Psoas muscle (tissue), 8 donors: ENCODE measurements around the gene QKI. TPM values are rescaled to one million over a fixed set of nuclear protein-coding genes. Genes with fewer than 3 reads are reported as not detected.

Source experiments
- ATAC-seq, 4 donors: fragments of 200-7000 bp; cut with Tn5 transposase; one replicate each; pipeline ENCODE4 v1.9.1; 2020; ENCODE audit warnings: moderate library complexity in 3 of 4, mild to moderate bottlenecking in 2 of 4
- DNase-seq, 2 donors: peaks; one replicate each; pipeline ENCODE4 v3.0.0-alpha.2; 2020
- H3K27ac ChIP-seq: fragments of 200-600 bp; one replicate; pipeline ENCODE4 v1.8.0; 2022
- H3K27me3 ChIP-seq, 3 donors: fragments of 200-600 bp in 1 of 3; one replicate each; pipeline versions ENCODE4 v1.6.1 to v1.8.0; 2013 to 2022; ENCODE audit warnings: low read length in 2 of 3, mild to moderate bottlenecking in 2 of 3, moderate library complexity in 1 of 3; ENCODE audit not compliant: insufficient read depth in 3 of 3
- H3K36me3 ChIP-seq, 2 donors: fragments of 200-600 bp in 1 of 2; one replicate each; pipeline versions ENCODE4 v1.6.1 to v1.8.0; 2013 to 2022; ENCODE audit warnings: low read depth in 1 of 2, mild to moderate bottlenecking in 1 of 2, moderate library complexity in 1 of 2; ENCODE audit not compliant: insufficient read depth in 1 of 2
- H3K4me1 ChIP-seq: fragments of 200-600 bp; one replicate; pipeline ENCODE4 v1.8.0; 2022
- H3K4me3 ChIP-seq: fragments of 200-600 bp; one replicate; pipeline ENCODE4 v1.8.0; 2022; ENCODE audit warnings: mild to moderate bottlenecking
- H3K9me3 ChIP-seq: fragments of 200-600 bp; one replicate; pipeline ENCODE4 v1.8.0; 2022
- CTCF ChIP-seq: fragments of 200-600 bp; IDR thresholded peaks from one replicate; pipeline ENCODE4 v1.8.0; 2022; ENCODE audit warnings: antibody characterized with exemption
- WGBS, 3 donors: extraction: QIAGEN DNeasy Blood & Tissue Kit; methylation state at CpG; one replicate each; pipeline versions ENCODE4 v1.1.6 to v1.1.7; 2013; 5-methylcytosine and 5-hydroxymethylcytosine counted together
- intact Hi-C, 2 donors: fragments of 100-400 bp; cut with DNase I; formaldehyde crosslinking; loops; one replicate each; pipeline versions ENCODE4 v1.11.0 to v1.14.2; 2022
- polyA plus RNA-seq, 3 donors: library from polyadenylated mRNA; stranded (reverse); fragments of 200-250 nt; gene quantifications; one replicate each; pipeline ENCODE4 v1.2.3, GENCODE V29; 2013
- total RNA-seq, 4 donors: library from RNA; stranded (reverse); fragmentation: NEBNext Ultra II Directional in 2 of 4; extraction: Animal tissue kit (Norgen Biotek cat#: 25700) in 2 of 4; gene quantifications; one replicate each; pipeline versions ENCODE4 v1.2.1 to v1.2.4, GENCODE V29; 2021 to 2023
- donor health status: healthy with polysubstance abuse.
- donor health status: DM: no; HTN: no; CAD: no; lungs with moderate emphysema.
- donor health status: Bipolar disorder and iron deficiency.
- donor health status: healthy.
- donor health status: DM: yes; HTN: yes; CAD: no.
- donor health status: DM: no; HTN: no; CAD: no.
- donor health status: DM: no; HTN: no; CAD: no.
- donor health status: DM: yes; HTN: yes; CAD: no.

Gene QKI
- total and polyA plus RNA-seq, 7 donors = 62.0 to 421 (median 275) TPM

- H3K27ac ChIP-seq = peak overlapping the region; percentile 81
- peak in 1 of 4 donors; percentile 40 for ATAC-seq
These were observed 111.4 kb downstream of the QKI start for GRCh38 chr6:163525926-163526325.

GRCh38 chr6:163526346-163526745 lies 111.8 kb downstream of the QKI start:
- no peaks in the 10 kb centered on the region for H3K9me3 ChIP-seq
- peaks cover 91% of the 10 kb centered on the region for H3K4me1 ChIP-seq

More at GRCh38 chr6:163525926-163526325, 111.4 kb downstream of the QKI start:
- no peak for TF ChIP-seq CTCF
- Histone ChIP-seq H3K27me3 (no peaks in the 10 kb centered on the region), H3K4me3 (no peak overlapping the region), H3K36me3 (no peaks in the 10 kb centered on the region), H3K4me1 (peaks cover 91% of the 10 kb centered on the region), H3K9me3 (no peaks in the 10 kb centered on the region)
- intact Hi-C loops = no loop called here
- no peak for DNase-seq

GRCh38 chr6:163527291-163527690 lies 112.8 kb downstream of the QKI start:
- peaks cover 91% of the 10 kb centered on the region for H3K4me1 ChIP-seq

More at GRCh38 chr6:163526346-163526745, 111.8 kb downstream of the QKI start:
- no peak for TF ChIP-seq CTCF
- Histone ChIP-seq H3K27me3 (no peaks in the 10 kb centered on the region), H3K4me3 (no peak overlapping the region), H3K36me3 (no peaks in the 10 kb centered on the region), H3K27ac (peak overlapping the region; percentile 81)
- intact Hi-C loops = no loop called here
- 10 to 31% (median 18%) methylated on average over 1 of the region's 1 CpG for WGBS, 3 donors
- ATAC-seq (no peak), DNase-seq (no peak)

GRCh38 chr6:163529605-163530004 lies 115.1 kb downstream of the QKI start:
- Histone ChIP-seq H3K4me3 (peak overlapping the region; percentile 26), H3K4me1 (peaks cover 97% of the 10 kb centered on the region), H3K36me3 (no peaks in the 10 kb centered on the region), H3K27me3 (no peaks in the 10 kb centered on the region), H3K9me3 (no peaks in the 10 kb centered on the region), H3K27ac (peak overlapping the region; percentile 81)
- 11 to 15% (median 14%) methylated on average over 3 of the region's 3 CpGs for WGBS, 3 donors
- DNase-seq = no peak
- no peak for TF ChIP-seq CTCF
- ATAC-seq = peak; percentile 31 to 39 (median 34)
- intact Hi-C loops = no loop called here

More at GRCh38 chr6:163527291-163527690, 112.8 kb downstream of the QKI start:
- Histone ChIP-seq H3K4me3 (no peak overlapping the region), H3K9me3 (no peaks in the 10 kb centered on the region), H3K36me3 (no peaks in the 10 kb centered on the region), H3K27me3 (no peaks in the 10 kb centered on the region), H3K27ac (peak overlapping the region; percentile 81)
- ATAC-seq = no peak
- DNase-seq = no peak
- 69 to 83% (median 80%) methylated on average over 3 of the region's 3 CpGs for WGBS, 3 donors
- intact Hi-C loops = no loop called here
- TF ChIP-seq CTCF = no peak

- intact Hi-C loops = no loop called here
- TF ChIP-seq CTCF = no peak
- Histone ChIP-seq H3K36me3 (no peaks in the 10 kb centered on the region), H3K4me1 (peaks cover 99% of the 10 kb centered on the region), H3K9me3 (no peaks in the 10 kb centered on the region), H3K4me3 (peak overlapping the region; percentile 26), H3K27me3 (no peaks in the 10 kb centered on the region), H3K27ac (peak overlapping the region; percentile 81)
- 16 to 33% (median 22%) methylated on average over 3 of the region's 3 CpGs for WGBS, 3 donors
- DNase-seq (no peak), ATAC-seq (peak in 3 of 4 donors; percentile 21 to 27 (median 23))
These were observed 115.9 kb downstream of the QKI start for GRCh38 chr6:163530406-163530805.
